MCF 10A (cell line): ENCODE measurements around the gene ZNF598. TPM values are rescaled to one million over a fixed set of nuclear protein-coding genes. Genes with fewer than 3 reads are reported as not detected.

Experiments used
- BruUV-seq: library from RNA; stranded (reverse); fragments of 400-500 nt; replicated peaks from 2 replicates; lab custom pipeline; 2021; lab: Mats Ljungman, UMichigan
- CTCF ChIA-PET: fragments of 300-600 bp; sonication (Branson Sonifier 250); formaldehyde crosslinking; extraction: SDS; loops from one replicate; lab custom pipeline; 2021; ENCODE audit warnings: antibody characterized with exemption, inconsistent platforms; lab: Yijun Ruan, JAX
- POLR2A ChIA-PET: fragments of 300-600, 350-650 bp; sonication (Branson Sonifier 250); formaldehyde crosslinking; extraction: SDS; loops from one replicate; lab custom pipeline; 2020; ENCODE audit warnings: antibody characterized with exemption, inconsistent platforms; lab: Yijun Ruan, JAX
- DNase-seq: peaks from one replicate; pipeline ENCODE4 v3.0.0-alpha.2; 2018; ENCODE audit not compliant: unreplicated experiment
- H3K27ac Mint-ChIP-seq: one replicate; pipeline ENCODE4 v1.8.0; 2022; ENCODE audit warnings: mild to moderate bottlenecking, low read depth, mixed read lengths; ENCODE audit not compliant: unreplicated experiment
- H3K27me3 Mint-ChIP-seq: one replicate; pipeline ENCODE4 v1.8.0; 2022; ENCODE audit warnings: mixed read lengths; ENCODE audit not compliant: insufficient read depth, unreplicated experiment
- H3K36me3 Mint-ChIP-seq: one replicate; pipeline ENCODE4 v1.8.0; 2022; ENCODE audit warnings: mild to moderate bottlenecking, moderate library complexity, mixed read lengths; ENCODE audit not compliant: insufficient read depth, unreplicated experiment
- H3K4me1 Mint-ChIP-seq: one replicate; pipeline ENCODE4 v1.8.0; 2022; ENCODE audit warnings: mixed read lengths; ENCODE audit not compliant: insufficient read depth, unreplicated experiment
- H3K4me3 Mint-ChIP-seq: one replicate; pipeline ENCODE4 v1.8.0; 2022; ENCODE audit warnings: mild to moderate bottlenecking, moderate library complexity, mixed read lengths; ENCODE audit not compliant: unreplicated experiment
- H3K9me3 Mint-ChIP-seq: one replicate; pipeline ENCODE4 v1.8.0; 2022; ENCODE audit warnings: mixed read lengths; ENCODE audit not compliant: unreplicated experiment
- CTCF ChIP-seq: fragments of 200-600 bp; IDR thresholded peaks from one replicate; pipeline ENCODE4 v1.8.0; 2022; ENCODE audit warnings: antibody characterized with exemption, mild to moderate bottlenecking; ENCODE audit not compliant: unreplicated experiment
- intact Hi-C: fragments of 100-400 bp; cut with micrococcal nuclease; formaldehyde crosslinking; loops from 2 replicates; pipeline ENCODE4 v1.14.1; 2022
- total RNA-seq: library from RNA; stranded (reverse); gene quantifications from 2 replicates; pipeline ENCODE4 v1.2.3, GENCODE V29; 2022

ZNF598 gene
- total RNA-seq, 1 experiment from 2014 or later, result 252 TPM

GRCh38 chr16:1980030-1980769 lies 29.4 kb downstream of the ZNF598 start:
- H3K4me1 Mint-ChIP-seq, result peaks cover 6% of the 10 kb centered on the region
- no peak for DNase-seq
- no peaks in the 10 kb centered on the region for H3K9me3 Mint-ChIP-seq
- POLR2A ChIA-PET, result interaction anchor here (0.7 to 6.2 kb wide), 5 partner anchors 8 to 241 kb away, joined by 3 to 56 read pairs (median 4); partner anchors contain the start of genes RPS2, TBL3 and TRAF7
- intact Hi-C loops, result no loop called here
- no peak for TF ChIP-seq CTCF
- peak overlapping the region; percentile 52 for H3K4me3 Mint-ChIP-seq
- H3K36me3 Mint-ChIP-seq, result peaks cover 34% of the 10 kb centered on the region
- no peak overlapping the region for H3K27ac Mint-ChIP-seq
- CTCF ChIA-PET, result no interaction called here
- no TSS peak for BruUV-seq
- H3K27me3 Mint-ChIP-seq, result no peaks in the 10 kb centered on the region

GRCh38 chr16:1979271-1980029 lies 30.2 kb downstream of the ZNF598 start:
- Mint-ChIP-seq H3K36me3 (peaks cover 31% of the 10 kb centered on the region), H3K27ac (peak overlapping the region; percentile 49), H3K27me3 (no peaks in the 10 kb centered on the region), H3K4me1 (peaks cover 6% of the 10 kb centered on the region), H3K9me3 (no peaks in the 10 kb centered on the region), H3K4me3 (peak overlapping the region; percentile 52)
- DNase-seq, result peak; percentile 64
- no TSS peak for BruUV-seq
- ChIA-PET POLR2A (interaction anchor here (0.6 to 6.2 kb wide), 6 partner anchors 9 to 176 kb away, joined by 3 to 56 read pairs (median 6); partner anchors contain the start of genes RPS2 and TRAF7), CTCF (interaction anchor here (0.7 kb wide), 1 partner anchor 25 kb away, joined by 4 read pairs; no protein-coding TSS in a partner anchor)
- TF ChIP-seq CTCF, result no peak
- intact Hi-C loops, result no loop called here

- no peak for DNase-seq
- no TSS peak for BruUV-seq
- H3K4me3 Mint-ChIP-seq, result no peak overlapping the region
- H3K4me1 Mint-ChIP-seq, result peaks cover 6% of the 10 kb centered on the region
- intact Hi-C loops, result no loop called here
- CTCF ChIA-PET, result interaction anchor here (0.6 kb wide), 2 partner anchors 615 to 662 kb away, joined by 3 to 4 read pairs; no protein-coding TSS in a partner anchor
- no peak for TF ChIP-seq CTCF
- no peaks in the 10 kb centered on the region for H3K27me3 Mint-ChIP-seq
- no peaks in the 10 kb centered on the region for H3K9me3 Mint-ChIP-seq
- H3K36me3 Mint-ChIP-seq, result peaks cover 28% of the 10 kb centered on the region
- POLR2A ChIA-PET, result interaction anchor here (0.5 to 6.2 kb wide), 8 partner anchors 10 to 176 kb away, joined by 3 to 56 read pairs (median 4); partner anchors contain the start of genes NDUFB10, RPS2 and TRAF7
- H3K27ac Mint-ChIP-seq, result no peak overlapping the region
These were observed 31.0 kb downstream of the ZNF598 start for GRCh38 chr16:1978476-1979120.
